HCEC 1CT (cell line): ENCODE results near the gene ANKRD29.

Experiments used
- DNase-seq: peaks from one replicate; pipeline ENCODE4 v3.0.0-alpha.2; 2017

ANKRD29 gene

DNA sequence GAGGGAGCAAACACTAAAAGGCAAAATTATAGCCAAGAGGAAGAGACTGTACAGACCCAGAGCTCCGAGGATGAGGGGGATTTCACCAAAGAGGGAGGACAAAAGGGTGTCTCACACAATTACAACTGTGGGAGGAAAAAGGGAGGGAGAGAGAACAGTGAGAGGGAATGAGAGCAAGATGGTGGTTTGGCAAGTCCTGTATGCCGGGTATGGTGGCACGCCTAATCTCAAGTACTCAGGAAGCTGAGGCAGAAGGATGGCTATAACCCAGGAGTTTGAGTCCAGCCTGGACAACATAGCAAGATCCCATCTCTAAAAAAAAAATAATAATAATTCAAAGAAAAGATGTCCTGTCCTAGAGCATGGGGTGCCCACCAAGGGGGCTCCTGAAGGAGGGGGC, 110.7 kb downstream of the ANKRD29 start:
- no peak for DNase-seq

DNA sequence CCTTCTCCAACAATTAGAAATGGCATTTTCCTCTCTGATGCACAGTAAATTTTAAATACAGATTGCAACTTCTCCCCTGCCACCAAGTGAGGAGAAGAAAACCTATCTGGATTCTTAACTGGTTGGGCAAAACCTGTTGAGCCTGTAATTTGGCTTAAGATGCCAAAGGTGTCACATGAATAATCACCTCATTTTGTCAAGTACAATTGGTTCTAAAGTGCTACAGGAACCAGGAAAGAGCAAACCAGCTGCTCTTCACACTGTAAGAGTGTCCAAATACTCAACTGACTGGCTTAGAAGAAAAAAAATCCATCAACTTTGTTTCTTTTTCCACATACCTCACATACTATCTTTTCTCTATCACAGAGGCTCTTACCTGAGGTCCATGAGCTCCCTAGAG, 111.8 kb downstream of the ANKRD29 start:
- no peak for DNase-seq
